ENCODE results near the gene PHKA1.
"Not testable (repeated sequence)": the region's sequence is repeated elsewhere in the genome, so short reads cannot be mapped to it uniquely, and the experiment has no call there.

The PHKA1 gene
- total RNA-seq: 0.94 to 2.4 reads per million in 2 donors

DNA sequence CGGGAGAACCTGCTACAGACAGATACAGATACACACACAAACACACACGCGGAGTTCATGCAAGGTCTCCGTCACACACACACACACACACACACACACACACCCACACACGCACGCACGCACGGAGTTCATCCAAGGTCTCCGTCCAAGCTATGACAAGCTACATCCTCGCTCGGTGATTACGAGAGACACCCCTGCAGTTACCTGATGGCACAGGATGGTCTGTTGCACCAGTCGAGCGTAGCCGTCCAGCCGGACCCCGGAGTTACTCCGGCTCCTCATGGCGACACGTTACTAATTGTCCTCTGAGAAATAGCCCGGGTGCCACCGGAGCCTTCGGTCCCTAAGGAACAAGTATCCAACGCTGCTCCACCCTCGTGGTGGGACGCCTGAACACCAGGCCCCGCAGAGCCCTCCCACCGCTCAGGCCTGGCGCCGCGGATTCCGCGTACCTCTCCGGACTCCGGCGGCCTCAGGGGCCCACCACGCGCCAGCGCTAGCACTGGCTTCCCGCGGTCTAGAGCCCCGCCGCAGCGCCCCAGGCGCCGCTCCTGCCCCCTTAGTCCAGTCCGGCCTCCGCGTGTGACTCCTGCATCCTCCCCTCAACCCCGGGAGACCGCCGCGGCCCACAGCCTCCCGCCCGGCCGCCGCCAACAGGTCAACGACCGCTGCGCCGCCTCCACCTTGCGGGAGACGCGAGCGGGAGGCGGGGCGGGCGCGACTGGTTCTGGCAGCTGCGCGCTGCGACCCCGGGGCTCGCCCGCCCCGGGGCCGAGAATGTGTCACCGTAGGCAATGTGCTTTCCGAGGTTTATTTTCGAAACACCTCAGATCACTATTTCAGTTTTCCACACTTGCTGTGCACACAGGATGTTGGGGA, at the start of gene PHKA1:
Gene PHKA1 (minus strand): TSS at position 708 of the 879 bp plus-strand sequence. CDS start 426 bp downstream, at position 282.
- DNase-seq: peak in 3 of 5 experiments; percentile 2 to 69 (median 29)

DNA sequence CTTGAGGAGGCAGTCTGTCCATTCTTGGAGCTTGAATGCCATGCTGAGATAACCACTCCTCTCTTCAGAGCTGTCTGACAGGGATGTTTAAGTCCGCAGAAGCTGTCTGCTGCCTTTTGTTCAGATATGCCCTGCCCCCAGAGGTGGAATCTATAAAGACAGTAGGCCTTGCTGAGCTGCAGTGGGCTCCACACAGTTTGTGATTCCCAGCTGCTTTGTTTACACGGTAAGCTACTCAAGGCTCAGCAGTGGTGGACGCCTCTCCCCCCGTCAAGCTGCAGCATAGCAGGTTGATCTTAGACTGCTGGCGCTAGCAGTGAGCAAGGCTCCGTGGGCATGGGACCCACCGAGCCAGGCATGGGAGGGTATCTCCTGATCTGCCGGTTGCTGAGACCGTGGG, 46.3 kb upstream of the PHKA1 start:
- not testable (repeated sequence) for DNase-seq

DNA sequence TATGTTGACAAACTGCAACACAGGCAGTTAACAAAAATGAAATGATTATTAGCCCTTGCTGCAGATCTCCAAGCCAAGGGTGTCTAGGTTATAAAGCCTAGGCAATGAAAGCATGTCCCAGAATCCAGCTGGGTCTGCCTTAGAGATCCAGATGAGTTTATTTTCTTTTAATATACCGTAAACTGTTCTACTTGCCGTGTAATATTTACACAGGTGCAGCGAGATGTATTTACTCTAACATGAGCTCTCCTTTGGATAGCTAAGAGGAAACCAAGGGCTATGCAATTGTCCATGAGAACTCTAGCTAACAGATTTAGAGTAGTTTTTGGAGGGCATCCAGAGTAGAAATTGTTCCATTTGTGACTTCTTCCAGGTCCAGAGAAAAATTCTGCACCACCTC, 34.4 kb upstream of the PHKA1 start:
- not testable (repeated sequence) for DNase-seq

DNA sequence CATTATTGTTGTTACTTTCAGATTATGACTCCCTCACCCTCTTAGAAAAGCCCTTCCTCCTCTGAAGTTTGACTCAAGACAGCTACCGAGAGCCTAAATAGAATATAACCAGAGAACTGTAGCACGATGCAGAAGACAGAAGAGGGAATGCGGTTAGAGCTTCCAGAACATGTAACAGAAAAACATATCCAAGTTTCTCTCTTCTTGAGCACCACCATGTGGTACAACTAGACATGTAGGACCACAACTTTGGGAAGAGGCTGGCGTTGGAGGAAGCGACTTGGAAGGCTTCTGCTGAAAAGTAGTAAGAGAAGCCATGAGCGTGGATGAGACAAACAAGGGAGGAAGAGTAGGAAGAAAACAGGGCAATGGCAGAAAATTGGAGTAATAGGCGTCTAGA, 31.4 kb upstream of the PHKA1 start:
- DNase-seq: not testable (repeated sequence)

DNA sequence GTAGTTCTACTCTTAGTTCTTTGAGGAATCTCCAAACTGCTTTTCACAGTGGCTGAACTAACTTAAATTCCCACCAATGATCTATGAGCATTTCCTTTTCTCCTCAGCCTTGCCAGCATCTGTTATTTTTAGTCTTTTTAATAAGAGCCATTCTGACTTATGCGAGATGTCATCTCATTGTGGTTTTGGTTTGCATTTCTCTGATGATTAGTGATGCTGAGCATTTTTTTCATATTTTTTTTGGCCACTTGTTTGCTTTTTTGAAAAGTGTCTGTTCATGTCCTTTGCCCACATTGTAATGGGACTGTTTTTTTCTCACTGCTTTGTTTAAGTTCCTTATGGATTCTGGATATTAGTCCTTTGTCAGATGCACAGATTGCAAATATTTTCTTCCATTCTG, 21.5 kb upstream of the PHKA1 start:
- no peak for DNase-seq

DNA sequence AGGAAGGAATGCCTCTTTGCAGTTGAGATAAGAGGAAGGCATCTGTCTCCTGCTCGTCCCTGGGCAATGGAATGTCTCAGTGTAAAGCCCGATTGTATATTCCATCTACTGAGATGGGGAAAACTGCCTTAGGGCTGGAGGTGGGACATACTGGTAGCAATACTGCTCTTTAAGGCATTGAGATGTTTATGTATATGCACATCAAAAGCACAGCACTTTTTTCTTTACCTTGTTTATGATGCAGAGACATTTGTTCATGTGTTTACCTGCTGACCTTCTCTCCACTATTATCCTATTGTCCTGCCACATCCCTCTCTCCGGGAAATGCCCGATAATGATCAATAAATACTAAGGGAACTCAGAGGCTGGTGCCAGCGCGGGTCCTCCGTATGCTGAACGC, 19.5 kb upstream of the PHKA1 start:
- not testable (repeated sequence) for DNase-seq

DNA sequence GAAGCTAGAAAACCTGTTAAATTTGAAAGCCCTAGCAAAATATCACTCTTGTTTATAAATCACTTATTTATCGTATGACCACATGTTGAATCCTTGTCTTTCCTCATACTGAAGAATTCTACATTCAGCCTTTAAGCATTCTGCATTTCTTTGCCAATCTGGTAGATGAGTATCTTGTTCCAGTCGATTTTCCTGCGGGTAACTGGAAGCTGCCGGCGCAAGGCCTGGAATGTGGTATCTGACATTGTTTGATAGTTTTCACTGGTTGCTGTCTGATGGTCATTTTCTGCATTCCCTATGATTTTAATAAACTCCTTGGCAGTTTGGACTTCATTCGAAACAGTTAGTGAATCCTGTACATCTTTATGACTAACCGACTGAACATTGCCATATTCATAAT, 13.7 kb upstream of the PHKA1 start:
- DNase-seq: no peak

DNA sequence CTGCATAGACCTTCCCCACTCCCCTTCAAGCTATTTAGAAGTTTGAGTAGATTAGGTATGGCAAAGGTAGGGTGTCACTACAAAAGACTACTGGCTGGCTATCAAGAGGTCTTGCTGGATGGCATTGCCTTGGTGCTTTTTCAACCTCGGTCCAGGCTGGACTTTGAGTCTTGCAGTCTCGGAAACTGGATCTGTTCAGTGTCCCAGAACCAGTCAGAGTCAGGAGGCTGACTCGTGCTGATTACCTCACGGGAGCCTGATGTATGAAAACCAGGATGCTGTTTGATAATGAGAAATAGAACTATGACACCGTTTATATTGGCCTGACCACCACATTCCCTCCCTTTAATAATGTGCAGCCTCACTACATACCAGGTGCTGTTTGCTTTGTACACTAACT, 2.7 kb upstream of the PHKA1 start:
- DNase-seq: no peak

DNA sequence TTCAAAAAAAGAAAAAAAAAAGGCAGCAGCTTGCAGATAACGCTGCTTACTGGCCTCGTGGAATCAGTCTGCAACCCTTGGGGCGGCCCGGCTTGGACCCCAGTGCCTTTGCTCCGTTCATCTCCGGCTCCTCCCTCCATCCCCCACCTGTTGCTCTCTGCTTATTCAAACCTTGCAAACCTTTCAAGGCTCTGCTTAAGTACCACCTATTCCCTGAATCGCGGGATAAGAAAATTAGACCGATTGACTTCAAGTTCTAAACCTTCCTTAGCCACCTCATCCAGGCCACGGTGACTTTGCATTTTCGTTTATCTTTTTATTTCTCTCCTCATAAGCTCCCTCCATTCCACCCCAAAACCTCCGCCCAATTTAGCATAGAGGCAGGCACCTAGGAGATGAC, 1.4 kb upstream of the PHKA1 start:
- DNase-seq: no peak

DNA sequence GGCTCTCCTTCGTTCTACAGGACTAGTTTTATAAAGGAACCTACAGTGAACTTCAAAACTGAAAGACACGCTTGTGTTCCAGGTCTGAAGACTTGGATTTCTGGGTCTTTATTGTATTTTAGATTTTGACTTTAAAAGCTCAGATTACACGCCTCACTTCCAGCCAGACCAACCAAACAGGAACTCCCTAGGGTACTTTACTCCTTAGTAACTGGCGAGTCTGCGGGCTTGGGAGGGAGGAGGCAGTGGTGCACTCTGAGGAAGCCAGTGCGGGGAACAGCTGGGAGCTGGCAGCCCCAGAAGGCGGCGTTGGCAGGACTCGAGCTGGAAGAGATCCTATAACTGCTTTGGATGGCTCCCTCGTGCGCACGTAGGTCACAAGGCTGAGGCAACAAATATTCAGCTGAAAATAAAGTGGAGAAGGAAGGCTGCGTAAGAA, 391 bp upstream of the PHKA1 start:
- no peak for DNase-seq

DNA sequence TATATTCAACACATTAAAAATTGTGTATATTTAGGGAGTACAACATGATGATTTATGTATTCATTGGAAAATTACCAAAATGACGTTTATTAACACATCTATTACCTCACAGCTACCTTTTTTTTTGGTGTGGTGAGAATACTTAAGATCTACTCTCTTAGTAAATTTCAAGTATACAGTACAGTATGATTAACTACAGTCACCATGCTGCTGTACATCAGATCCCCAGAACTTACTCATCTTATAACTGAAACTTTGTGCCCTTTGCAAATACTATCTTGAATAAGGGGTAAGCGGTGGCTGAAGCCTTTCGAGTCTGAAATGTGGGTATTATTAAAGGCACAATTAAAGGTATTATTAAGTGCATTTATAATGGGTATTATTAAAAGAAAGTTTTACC, 976 bp downstream of the PHKA1 start:
- DNase-seq: peak in 1 of 5 experiments; percentile 9

DNA sequence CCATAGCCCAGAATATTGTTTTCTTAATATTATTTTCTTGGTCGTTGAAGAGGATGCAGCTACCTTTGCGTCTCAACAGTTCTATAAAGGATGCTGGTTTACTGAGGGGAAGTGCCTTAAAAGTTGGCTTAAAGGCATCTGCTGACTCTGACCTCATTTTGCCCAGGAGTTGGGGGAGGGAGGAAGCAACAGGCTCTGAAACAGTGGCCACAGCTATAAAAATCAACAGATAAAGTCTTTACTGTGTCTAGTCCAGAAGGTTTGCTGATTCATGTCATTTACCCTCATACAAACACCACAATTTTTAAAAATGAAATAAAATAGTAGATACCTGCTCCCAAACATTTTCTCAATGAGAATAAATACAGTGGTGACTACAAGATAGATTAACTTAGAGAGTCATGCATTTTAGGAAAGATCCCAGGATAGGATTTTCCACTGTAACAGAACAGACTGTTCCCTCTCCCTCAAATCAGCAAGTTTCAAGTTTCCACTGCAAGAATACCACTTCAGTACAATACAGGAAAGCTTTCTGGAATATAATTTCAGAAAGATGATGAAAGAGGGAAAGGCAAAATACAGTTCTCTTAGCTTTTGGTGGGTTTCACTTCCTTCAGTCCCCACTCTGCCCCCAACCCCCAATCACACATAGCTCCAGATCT, 1.9 kb downstream of the PHKA1 start:
- DNase-seq: no peak

DNA sequence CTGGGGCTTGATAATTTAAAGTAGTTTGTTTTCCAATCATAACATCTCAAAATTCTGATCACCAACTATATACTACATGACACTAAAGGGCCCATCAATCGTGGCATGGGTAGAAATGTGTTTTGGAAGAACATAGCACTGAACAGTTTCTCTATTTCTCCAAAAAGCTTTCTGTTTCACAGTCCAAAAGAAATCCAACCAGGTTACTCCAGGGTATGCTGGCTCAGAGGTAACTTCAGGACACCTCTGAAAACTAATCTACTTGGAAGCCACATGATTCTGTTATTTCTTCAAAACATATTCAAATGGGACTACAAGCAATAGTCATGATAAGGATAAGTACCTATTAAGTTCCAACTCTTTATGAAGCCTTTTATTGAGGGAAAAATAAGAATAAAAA, 8.3 kb downstream of the PHKA1 start:
- no peak for DNase-seq

DNA sequence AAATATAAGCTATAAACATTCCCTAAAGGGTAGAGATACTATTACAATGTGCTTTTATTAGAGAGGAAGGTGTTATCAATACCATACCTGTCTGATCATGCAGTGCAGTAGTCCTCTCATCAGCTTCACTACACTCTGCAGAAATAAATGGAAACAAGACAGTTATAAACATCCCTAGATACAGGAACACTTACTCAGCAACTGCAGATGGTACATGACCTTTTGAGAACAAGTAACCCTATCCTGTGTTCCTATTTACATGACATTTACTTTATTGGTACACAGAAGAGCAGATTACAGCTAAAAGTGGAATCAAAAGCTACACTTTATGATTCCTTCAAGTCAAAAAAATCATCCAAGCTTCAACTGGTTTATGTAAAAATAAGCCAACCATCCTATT, 9.0 kb downstream of the PHKA1 start:
- no peak for DNase-seq

DNA sequence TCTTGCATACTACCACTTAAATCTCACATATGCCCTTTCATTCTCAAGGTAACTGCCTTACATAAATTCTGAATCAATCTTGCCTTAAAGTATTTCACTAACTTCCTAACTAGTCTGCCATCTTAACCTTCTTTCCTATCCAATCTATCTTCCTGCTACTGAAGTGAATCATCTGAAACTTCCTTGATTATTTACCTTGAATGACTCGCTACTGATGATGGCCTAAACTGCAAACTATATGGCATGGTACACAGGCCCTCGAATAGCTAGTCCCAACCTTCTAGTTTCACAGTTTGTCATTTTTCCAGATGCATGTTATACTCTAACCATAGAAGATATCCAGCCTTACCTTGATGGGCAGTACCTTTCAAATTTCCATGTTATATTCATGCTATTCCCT, 19.9 kb downstream of the PHKA1 start:
- no peak for DNase-seq

DNA sequence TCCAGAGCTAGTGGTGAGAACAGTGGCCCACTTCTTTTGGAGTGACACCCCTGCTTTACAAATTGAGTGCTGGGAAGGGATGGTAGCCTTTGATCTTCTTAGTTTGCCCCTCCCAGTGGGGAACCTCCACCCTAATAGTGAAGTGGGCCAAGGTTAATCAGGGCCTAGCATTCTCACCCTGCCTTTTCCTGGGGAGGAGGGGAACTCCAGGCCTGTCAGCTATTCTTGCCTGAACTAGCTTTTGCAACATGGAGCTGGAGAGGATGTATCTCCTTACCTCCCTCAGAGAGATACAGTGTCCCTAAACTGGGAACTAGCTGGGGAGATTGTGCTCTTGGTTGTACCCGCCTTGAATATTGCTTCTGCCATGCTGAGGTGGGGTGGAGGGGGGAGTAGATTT, 20.6 kb downstream of the PHKA1 start:
- no peak for DNase-seq

DNA sequence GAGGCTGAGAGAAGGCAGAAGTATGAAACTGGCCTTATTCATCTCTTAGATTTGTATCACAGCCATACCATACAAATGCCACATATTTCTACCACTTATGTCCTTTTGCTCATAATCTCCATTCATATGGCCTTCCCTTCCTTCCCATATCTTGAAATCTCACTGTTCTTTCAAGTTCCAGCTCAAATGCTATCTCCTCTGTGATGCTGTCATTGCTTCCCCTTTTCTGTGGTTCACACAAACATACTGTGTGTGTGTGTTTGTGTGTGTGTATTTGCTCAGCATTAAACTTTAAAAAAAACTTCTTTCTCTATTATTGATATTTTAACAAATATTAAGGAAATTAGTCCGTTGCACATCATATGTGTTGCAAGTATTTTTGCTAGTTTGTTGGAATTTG, 26.7 kb downstream of the PHKA1 start:
- no peak for DNase-seq

DNA sequence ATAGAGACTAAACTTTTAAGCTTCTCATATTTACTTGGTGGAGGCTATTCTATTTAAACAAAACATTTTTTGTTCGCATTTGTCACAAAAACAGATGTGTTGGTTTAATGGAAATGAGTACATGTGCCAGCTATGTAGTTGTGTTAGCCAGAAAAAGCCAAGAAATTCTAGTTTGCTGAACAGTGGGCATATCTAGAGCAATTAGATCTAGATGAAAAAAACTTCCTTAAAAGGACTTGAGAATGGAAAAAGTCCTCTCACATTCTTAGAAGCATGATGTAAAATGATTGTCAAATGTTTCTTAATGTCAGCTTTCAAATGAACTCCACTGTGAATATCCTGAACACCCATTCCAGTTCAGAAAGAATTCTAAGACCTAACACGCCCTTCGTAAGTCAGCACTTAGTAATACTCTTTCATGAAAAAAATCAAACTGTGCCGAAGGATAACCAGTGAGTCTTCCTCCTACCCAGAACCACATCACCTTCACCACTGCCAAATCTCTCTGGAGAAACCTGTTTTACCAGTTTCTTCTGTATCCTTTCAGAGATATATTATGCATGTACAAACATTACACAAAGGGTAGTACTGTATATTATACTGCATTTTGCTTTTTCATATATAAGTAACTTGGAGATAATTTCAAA, 28.2 kb downstream of the PHKA1 start:
- no peak for DNase-seq

DNA sequence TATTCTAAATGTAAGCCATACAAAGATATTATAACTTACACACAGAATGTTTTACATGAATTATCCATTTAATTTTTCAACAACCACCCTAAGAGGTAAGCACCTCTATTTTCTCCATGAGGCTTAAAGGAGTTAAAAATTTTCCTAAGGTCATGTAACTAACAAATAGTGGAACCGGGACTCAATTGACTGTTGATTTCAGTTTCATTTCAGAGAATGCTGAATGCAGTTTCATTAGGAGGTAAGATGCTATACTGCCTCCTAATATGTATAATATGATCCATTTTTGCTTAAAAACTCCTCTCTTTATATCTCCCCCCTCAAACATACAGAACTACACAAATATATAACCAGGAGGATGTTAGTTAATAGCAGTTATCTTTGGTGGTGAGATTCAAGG, 29.1 kb downstream of the PHKA1 start:
- DNase-seq: no peak

DNA sequence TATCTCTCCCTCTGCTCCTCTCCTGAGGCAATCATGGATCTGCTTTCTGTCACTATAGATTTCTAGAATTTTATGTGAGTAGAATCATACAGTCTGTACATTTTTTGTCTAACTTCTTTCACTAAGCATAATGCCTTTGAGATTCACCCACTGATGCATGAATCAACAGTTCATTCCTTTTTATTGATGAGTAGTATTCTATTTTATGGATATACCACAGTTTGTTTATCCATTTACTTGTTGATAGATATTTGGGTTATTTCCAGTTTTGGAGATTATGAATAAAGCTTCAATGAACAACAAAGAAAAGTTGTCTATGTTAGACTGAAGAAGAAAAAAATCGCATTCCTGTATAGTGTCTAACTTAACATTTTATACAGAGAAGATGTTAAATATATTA, 30.5 kb downstream of the PHKA1 start:
- DNase-seq: no peak

DNA sequence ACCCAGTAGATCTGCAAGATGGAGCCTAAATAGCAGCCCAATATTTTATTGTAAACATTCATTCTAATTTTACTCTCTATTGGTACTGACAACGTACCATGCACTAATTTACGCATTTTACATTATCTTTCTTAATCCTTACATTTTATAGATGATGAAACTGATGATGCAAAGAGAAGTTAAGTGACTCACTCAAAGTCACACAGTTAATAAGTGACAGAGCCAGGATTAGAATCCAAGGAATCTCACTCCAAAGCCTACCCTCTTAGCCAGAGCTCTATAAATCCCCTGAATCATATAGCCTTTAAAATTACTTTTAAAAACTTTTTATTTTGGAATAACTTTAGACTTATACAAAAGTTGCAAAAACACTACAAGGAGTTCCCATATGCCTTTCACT, 37.6 kb downstream of the PHKA1 start:
- no peak for DNase-seq

DNA sequence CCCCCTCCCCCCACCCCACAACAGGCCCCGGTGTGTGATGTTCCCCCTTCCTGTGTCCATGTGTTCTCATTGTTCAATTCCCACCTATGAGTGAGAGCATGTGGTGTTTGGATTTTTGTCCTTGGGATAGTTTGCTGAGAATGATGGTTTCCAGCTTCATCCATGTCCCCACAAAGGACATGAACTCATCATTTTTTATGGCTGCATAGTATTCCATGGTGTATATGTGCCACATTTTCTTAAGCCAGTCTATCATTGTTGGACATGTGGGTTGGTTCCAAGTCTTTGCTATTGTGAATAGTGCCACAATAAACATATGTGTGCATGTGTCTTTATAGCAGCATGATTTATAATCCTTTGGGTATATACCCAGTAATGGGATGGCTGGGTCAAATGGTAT, 40.2 kb downstream of the PHKA1 start:
- DNase-seq: not testable (repeated sequence)

DNA sequence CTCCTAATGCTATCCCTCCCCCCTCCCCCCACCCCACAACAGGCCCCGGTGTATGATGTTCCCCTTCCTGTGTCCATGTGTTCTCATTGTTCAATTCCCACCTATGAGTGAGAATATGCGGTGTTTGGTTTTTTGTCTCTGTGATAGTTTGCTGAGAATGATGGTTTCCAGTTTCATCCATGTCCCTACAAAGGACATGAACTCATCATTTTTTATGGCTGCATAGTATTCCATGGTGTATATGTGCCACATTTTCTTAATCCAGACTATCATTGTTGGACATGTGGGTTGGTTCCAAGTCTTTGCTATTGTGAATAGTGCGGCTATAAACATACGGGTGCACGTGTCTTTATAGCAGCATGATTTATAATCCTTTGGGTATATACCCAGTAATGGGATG, 44.6 kb downstream of the PHKA1 start:
- not testable (repeated sequence) for DNase-seq

DNA sequence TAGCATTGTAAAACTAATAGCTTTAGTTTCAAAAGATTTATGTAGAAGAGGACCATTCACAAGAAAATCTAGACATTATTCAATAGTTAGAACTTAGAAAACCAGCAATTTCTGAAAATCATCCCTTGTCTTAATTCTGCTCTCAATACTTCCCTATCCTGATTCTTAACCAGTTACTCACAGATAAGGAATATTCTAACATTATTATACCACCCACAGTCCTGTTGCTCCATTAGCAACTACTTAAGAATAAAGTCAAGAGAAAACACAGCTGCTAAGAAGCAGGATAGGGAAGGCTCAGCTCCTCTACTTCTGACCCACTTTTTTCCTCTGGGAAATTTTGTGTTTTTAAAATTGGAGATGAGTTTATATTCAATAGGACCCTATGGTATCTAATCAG, 47.7 kb downstream of the PHKA1 start:
- DNase-seq: no peak

Measured in T-helper 2 cell (primary cell).